Right atrium auricular region (tissue), 2 donors: Measurements from ENCODE around the gene MYO5B. TPM values are rescaled to one million over a fixed set of nuclear protein-coding genes. Genes with fewer than 3 reads are reported as not detected.

ENCODE experiments used
- DNase-seq: peaks from one replicate; pipeline ENCODE4 v3.0.0-alpha.2; 2019; ENCODE audit warnings: low spot score
- H3K27ac ChIP-seq, 2 donors: fragments of 200-600 bp; sonication (generic); 1 replicate in 1 of 2; 2 replicates in 1 of 2; pipeline ENCODE4 v1.5.1; 2016 to 2019
- H3K27me3 ChIP-seq, 2 donors: fragments of 200-600 bp; sonication (generic); one replicate each; pipeline versions ENCODE4 v1.5.1 to v1.6.0; 2017 to 2019
- H3K36me3 ChIP-seq: fragments of 200-600 bp; sonication (generic); one replicate; pipeline ENCODE4 v1.5.1; 2016
- H3K4me1 ChIP-seq, 2 donors: fragments of 200-600 bp; sonication (generic); one replicate each; pipeline versions ENCODE4 v1.5.1 to v1.6.0; 2017 to 2019
- H3K4me3 ChIP-seq, 2 donors: fragments of 200-600 bp; sonication (generic); 1 replicate in 1 of 2; 2 replicates in 1 of 2; pipeline ENCODE4 v1.5.1; 2017 to 2019; ENCODE audit warnings: mild to moderate bottlenecking in 1 of 2, moderate library complexity in 1 of 2
- H3K9me3 ChIP-seq, 2 donors: fragments of 200-600 bp; sonication (generic); one replicate each; pipeline ENCODE4 v1.5.1; 2019
- CTCF ChIP-seq, 2 donors: fragments of 200-600 bp; sonication (generic); IDR thresholded peaks; one replicate each; pipeline ENCODE4 v1.5.1; 2019; ENCODE audit warnings: antibody characterized with exemption in 2 of 2
- total RNA-seq, 2 donors: library from RNA; depleted of rRNA; stranded (reverse); fragments of >200 nt; gene quantifications; one replicate each; pipeline ENCODE4 v1.1.0, GENCODE V29; 2016

Gene MYO5B
- total RNA-seq, 2 donors from 2014 or later = 7.7 to 10.2 TPM

GRCh38 chr18:49884465-49884864 lies 310.5 kb downstream of the MYO5B start:
- Histone ChIP-seq H3K9me3 (no peaks in the 10 kb centered on the region), H3K4me3 (no peak overlapping the region), H3K4me1 (peaks cover 0 to 5% of the 10 kb centered on the region in 2 donors), H3K27ac (no peak overlapping the region), H3K27me3 (no peaks in the 10 kb centered on the region), H3K36me3 (no peaks in the 10 kb centered on the region)
- TF ChIP-seq CTCF (IDR thresholded peaks at IDR 0.05) = no peak
- no peak for DNase-seq

- Histone ChIP-seq H3K9me3 (no peaks in the 10 kb centered on the region), H3K4me3 (no peak overlapping the region), H3K36me3 (no peaks in the 10 kb centered on the region), H3K4me1 (peaks cover 0 to 12% of the 10 kb centered on the region in 2 donors), H3K27ac (no peak overlapping the region), H3K27me3 (no peaks in the 10 kb centered on the region)
- DNase-seq = no peak
- TF ChIP-seq CTCF (IDR thresholded peaks at IDR 0.05) = no peak
Observed at GRCh38 chr18:49880661-49881060, 314.3 kb downstream of the MYO5B start.

GRCh38 chr18:49879271-49879580 lies 315.7 kb downstream of the MYO5B start:
- no peak for DNase-seq

GRCh38 chr18:49878567-49879270 lies 316.2 kb downstream of the MYO5B start:
- no peaks in the 10 kb centered on the region for H3K27me3 ChIP-seq

More at GRCh38 chr18:49879271-49879580, 315.7 kb downstream of the MYO5B start:
- H3K27me3 ChIP-seq = no peaks in the 10 kb centered on the region
- TF ChIP-seq CTCF (IDR thresholded peaks at IDR 0.05) = no peak
- no peak overlapping the region for H3K27ac ChIP-seq
- H3K9me3 ChIP-seq = no peaks in the 10 kb centered on the region
- H3K36me3 ChIP-seq = no peaks in the 10 kb centered on the region
- no peak overlapping the region for H3K4me3 ChIP-seq
- H3K4me1 ChIP-seq = peaks cover 0 to 12% of the 10 kb centered on the region in 2 donors

GRCh38 chr18:49878015-49878414 lies 316.9 kb downstream of the MYO5B start:
- Histone ChIP-seq H3K36me3 (no peaks in the 10 kb centered on the region), H3K4me1 (peaks cover 0 to 12% of the 10 kb centered on the region in 2 donors), H3K9me3 (no peaks in the 10 kb centered on the region), H3K27me3 (no peaks in the 10 kb centered on the region), H3K27ac (no peak overlapping the region), H3K4me3 (no peak overlapping the region)
- no peak for DNase-seq
- no peak for TF ChIP-seq CTCF (IDR thresholded peaks at IDR 0.05)

More at GRCh38 chr18:49878567-49879270, 316.2 kb downstream of the MYO5B start:
- no peaks in the 10 kb centered on the region for H3K36me3 ChIP-seq
- TF ChIP-seq CTCF (IDR thresholded peaks at IDR 0.05) = no peak
- H3K9me3 ChIP-seq = no peaks in the 10 kb centered on the region
- no peak for DNase-seq
- no peak overlapping the region for H3K4me3 ChIP-seq
- peaks cover 0 to 12% of the 10 kb centered on the region in 2 donors for H3K4me1 ChIP-seq
- no peak overlapping the region for H3K27ac ChIP-seq

GRCh38 chr18:49876536-49876935 lies 318.4 kb downstream of the MYO5B start:
- Histone ChIP-seq H3K27ac (no peak overlapping the region), H3K27me3 (no peaks in the 10 kb centered on the region), H3K4me1 (peaks cover 0 to 12% of the 10 kb centered on the region in 2 donors), H3K9me3 (no peaks in the 10 kb centered on the region), H3K4me3 (no peak overlapping the region), H3K36me3 (no peaks in the 10 kb centered on the region)
- no peak for TF ChIP-seq CTCF (IDR thresholded peaks at IDR 0.05)
- DNase-seq = no peak
